Thymus (tissue), 11 donors: ENCODE results near the gene PLB1. TPM values are rescaled to one million over a fixed set of nuclear protein-coding genes. Genes with fewer than 3 reads are reported as not detected.

ENCODE experiments used
- DNase-seq, 9 donors: peaks; one replicate each; pipeline ENCODE4 v3.0.0-alpha.2; 2013; ENCODE audit warnings: low spot score in 9 of 9, low read depth in 6 of 9, missing footprints in 1 of 9
- H3K27ac ChIP-seq, 2 donors: one replicate each; pipeline ENCODE4 v1.5.1; 2013; ENCODE audit warnings: control low read depth in 1 of 2, low read depth in 1 of 2, low read length in 1 of 2, mild to moderate bottlenecking in 1 of 2, moderate library complexity in 1 of 2
- H3K27me3 ChIP-seq, 2 donors: one replicate each; pipeline ENCODE4 v1.5.1; 2013; ENCODE audit warnings: low read length in 1 of 2; ENCODE audit not compliant: control insufficient read depth in 2 of 2, insufficient read depth in 1 of 2
- H3K36me3 ChIP-seq, 2 donors: one replicate each; pipeline ENCODE4 v1.5.1; 2013; ENCODE audit warnings: low read length in 1 of 2, mild to moderate bottlenecking in 1 of 2, moderate library complexity in 1 of 2; ENCODE audit not compliant: control insufficient read depth in 2 of 2, insufficient read depth in 2 of 2
- H3K4me1 ChIP-seq, 2 donors: one replicate each; pipeline ENCODE4 v1.5.1; 2013; ENCODE audit warnings: low read length in 2 of 2; ENCODE audit not compliant: control insufficient read depth in 2 of 2, insufficient read depth in 2 of 2
- H3K4me3 ChIP-seq, 2 donors: one replicate each; pipeline ENCODE4 v1.5.1; 2013; ENCODE audit warnings: low read length in 2 of 2, control low read depth in 1 of 2, mild to moderate bottlenecking in 1 of 2
- H3K9me3 ChIP-seq, 2 donors: one replicate each; pipeline ENCODE4 v1.5.1; 2013; ENCODE audit warnings: low read length in 1 of 2, mild to moderate bottlenecking in 1 of 2; ENCODE audit not compliant: control insufficient read depth in 2 of 2, insufficient read depth in 1 of 2
- WGBS: extraction: QIAGEN DNeasy Blood & Tissue Kit; methylation state at CpG from one replicate; pipeline ENCODE4 v1.1.7; 2013; 5-methylcytosine and 5-hydroxymethylcytosine counted together
- polyA plus RNA-seq: library from polyadenylated mRNA; stranded (reverse); fragments of 200-250 nt; gene quantifications from one replicate; pipeline ENCODE4 v1.2.3, GENCODE V29; 2013
- total RNA-seq: library from RNA; stranded (reverse); fragments of 120-200 nt; gene quantifications from one replicate; pipeline ENCODE4 v1.2.4, GENCODE V29; 2013
- donor health status: healthy.

Gene PLB1
- total and polyA plus RNA-seq, 2 donors: 1.8 to 2.3 TPM

DNA sequence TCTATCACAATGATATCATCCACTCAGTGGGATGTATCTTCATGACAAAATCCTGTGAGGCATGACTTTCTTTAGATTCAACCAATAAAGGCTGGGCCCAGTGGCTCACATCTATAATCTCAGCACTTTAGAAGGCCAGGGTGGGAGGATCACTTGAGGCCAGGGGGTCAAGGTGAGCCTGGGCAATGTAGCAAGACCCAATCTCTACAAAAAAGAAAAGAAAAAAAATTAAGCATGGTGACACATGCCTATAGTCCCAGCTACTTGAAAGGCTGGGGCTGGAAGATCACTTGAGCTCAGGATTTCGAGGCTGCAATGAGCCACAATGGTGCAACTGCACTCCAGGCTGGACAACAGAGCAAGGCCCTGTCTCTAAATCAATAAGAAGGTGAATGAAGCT is 68.0 kb downstream of the PLB1 start:
- no peak for DNase-seq
- peaks cover 9 to 19% of the 10 kb centered on the region in 2 donors for H3K4me1 ChIP-seq
- no peak overlapping the region for H3K27ac ChIP-seq
- no peak overlapping the region for H3K4me3 ChIP-seq
- H3K9me3 ChIP-seq: no peaks in the 10 kb centered on the region
- 96% methylated on average over 1 of the region's 1 CpG for WGBS
- no peaks in the 10 kb centered on the region for H3K36me3 ChIP-seq
- H3K27me3 ChIP-seq: no peaks in the 10 kb centered on the region

DNA sequence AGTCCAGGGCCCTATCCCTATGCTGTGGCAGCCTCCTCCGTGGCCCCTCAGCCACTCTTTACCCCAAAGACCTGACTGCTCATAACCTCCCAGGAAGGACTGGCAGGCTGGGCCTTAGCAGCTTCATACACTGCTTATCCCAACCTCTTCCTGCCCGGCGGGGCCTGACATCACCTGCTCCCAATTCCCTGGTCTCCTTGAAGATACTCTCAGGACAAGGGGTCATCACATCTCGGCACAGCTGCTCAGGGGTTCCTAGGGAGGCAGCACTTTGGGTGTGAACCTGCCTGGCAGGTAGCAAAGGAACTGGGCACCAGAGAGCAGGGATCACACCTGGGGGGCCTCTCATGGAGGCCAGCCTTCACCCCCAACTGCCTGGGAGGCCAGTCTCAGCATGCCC is 68.5 kb downstream of the PLB1 start:
- H3K36me3 ChIP-seq: no peaks in the 10 kb centered on the region
- H3K9me3 ChIP-seq: no peaks in the 10 kb centered on the region
- no peaks in the 10 kb centered on the region for H3K27me3 ChIP-seq
- no peak overlapping the region for H3K4me3 ChIP-seq
- no peak for DNase-seq
- H3K27ac ChIP-seq: no peak overlapping the region
- H3K4me1 ChIP-seq: peaks cover 9 to 19% of the 10 kb centered on the region in 2 donors
- WGBS: 99% methylated on average over 4 of the region's 4 CpGs

DNA sequence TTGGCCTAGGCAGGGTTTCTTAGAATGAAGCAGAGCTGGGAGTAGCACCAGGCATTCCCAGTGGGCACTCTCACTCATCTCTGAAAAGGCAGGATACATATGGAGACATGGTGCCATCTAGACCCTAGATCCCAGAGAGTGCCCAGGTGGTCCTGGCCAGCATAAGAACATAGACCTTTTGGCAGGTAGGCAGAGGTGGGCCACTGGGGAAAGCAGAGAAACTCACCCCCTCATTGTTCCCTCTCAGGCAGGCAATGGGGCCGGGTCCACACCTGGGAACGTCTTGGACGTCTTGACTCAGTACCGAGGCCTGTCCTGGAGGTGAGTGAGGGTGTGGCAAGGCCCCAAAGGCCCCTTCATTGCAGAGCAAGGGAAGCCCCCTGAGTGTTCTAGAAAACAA is 69.2 kb downstream of the PLB1 start:
- no peak overlapping the region for H3K4me3 ChIP-seq

DNA sequence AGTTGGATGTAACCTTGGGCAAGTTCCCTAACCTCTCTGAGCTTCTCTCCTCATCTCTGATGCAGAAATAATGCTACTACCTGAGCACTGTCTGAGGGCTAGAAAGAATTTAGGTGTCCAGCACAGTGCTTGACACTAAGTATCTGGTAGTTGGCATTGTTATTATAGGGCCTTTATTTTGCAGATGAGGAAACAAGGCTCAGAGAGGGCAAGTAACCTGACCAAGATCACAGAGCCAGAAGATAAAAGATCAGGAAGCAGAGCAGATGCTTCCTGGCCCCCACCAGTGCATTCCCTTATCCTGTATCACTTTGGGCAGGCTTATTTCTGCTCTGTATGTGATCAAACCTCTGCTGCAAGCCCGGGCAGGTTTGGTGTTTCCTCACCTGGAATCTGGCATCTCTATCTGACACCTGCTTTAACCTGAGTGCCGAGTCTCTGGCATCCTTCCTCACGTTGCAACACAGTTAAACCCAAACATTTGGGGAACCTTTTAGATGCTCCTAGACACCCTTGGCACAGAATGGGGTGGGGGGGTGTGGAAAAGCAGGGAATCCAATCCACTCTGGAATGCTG is 69.9 kb downstream of the PLB1 start:
- WGBS: 54% methylated on average over 3 of the region's 3 CpGs
- DNase-seq: peak in 1 of 9 donors; percentile 45
- H3K36me3 ChIP-seq: no peaks in the 10 kb centered on the region
- H3K4me3 ChIP-seq: peak overlapping the region in 1 of 2 donors; percentile 57
- peak overlapping the region in 1 of 2 donors; percentile 64 for H3K27ac ChIP-seq
- no peaks in the 10 kb centered on the region for H3K9me3 ChIP-seq
- peaks cover 9 to 19% of the 10 kb centered on the region in 2 donors for H3K4me1 ChIP-seq
- H3K27me3 ChIP-seq: no peaks in the 10 kb centered on the region

More for the DNA sequence above, 69.2 kb downstream of the PLB1 start:
- Histone ChIP-seq H3K36me3 (no peaks in the 10 kb centered on the region), H3K9me3 (no peaks in the 10 kb centered on the region), H3K27ac (no peak overlapping the region), H3K27me3 (no peaks in the 10 kb centered on the region), H3K4me1 (peaks cover 9 to 19% of the 10 kb centered on the region in 2 donors)
- no peak for DNase-seq
- WGBS: 98% methylated on average over 4 of the region's 4 CpGs

DNA sequence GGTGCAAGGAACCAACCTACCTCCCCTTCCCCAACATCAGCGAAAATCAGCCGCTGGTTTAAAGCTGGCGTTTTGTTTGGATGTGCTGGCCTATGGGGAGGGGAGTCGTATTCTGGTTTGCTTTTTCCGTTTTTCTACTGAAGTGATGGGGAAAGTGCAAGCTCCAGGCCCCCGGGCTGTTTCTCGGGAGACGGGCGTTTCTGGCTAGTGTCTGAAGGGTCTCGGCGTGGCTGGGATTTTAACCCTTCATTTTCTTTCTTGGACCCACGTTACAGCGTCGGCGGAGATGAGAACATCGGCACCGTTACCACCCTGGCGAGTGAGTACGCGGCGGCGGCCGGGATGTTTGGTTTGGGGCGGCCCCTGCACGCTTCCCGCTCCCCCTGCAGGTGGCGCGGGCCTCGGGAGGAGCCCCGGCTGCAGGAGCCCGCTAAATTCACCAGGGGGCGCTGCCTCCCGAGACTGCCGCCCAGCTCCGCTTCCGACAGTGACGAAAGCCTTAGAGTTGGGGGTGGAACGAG is 70.7 kb downstream of the PLB1 start:
- under 1% methylated on average over 38 of the region's 38 CpGs for WGBS
- H3K27me3 ChIP-seq: no peaks in the 10 kb centered on the region
- peak overlapping the region; percentile 64 to 66 for H3K27ac ChIP-seq
- H3K9me3 ChIP-seq: no peaks in the 10 kb centered on the region
- no peaks in the 10 kb centered on the region for H3K36me3 ChIP-seq
- peak; percentile 68 to 94 (median 84) for DNase-seq
- peaks cover 9 to 19% of the 10 kb centered on the region in 2 donors for H3K4me1 ChIP-seq
- peak overlapping the region; percentile 57 to 59 for H3K4me3 ChIP-seq

DNA sequence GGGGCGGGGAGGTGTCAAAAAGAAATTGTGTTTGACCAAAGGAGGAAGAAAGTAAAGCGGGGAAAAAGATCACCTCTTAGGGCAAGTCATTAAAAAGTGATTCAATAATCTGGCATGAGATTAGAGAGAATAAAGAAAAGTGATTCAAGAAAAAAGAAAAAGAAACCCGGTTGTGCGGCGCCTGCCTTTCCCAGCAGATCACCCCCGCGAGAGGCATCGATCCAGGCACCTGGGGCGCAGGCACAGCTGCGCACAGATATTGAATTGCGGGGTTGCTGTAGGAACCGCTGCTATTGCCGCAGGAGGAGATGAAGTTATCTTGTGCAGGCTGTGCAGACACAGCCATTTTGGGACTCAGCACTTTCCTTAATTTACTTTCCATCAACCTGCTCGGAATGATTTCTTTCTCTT is 71.2 kb downstream of the PLB1 start:
- H3K4me3 ChIP-seq: peak overlapping the region; percentile 57 to 59
- DNase-seq: peak in 2 of 9 donors; percentile 34 to 49
- no peaks in the 10 kb centered on the region for H3K9me3 ChIP-seq
- no peaks in the 10 kb centered on the region for H3K27me3 ChIP-seq
- H3K36me3 ChIP-seq: no peaks in the 10 kb centered on the region
- WGBS: 3% methylated on average over 14 of the region's 14 CpGs
- H3K27ac ChIP-seq: peak overlapping the region; percentile 46 to 58
- peaks cover 9 to 19% of the 10 kb centered on the region in 2 donors for H3K4me1 ChIP-seq

DNA sequence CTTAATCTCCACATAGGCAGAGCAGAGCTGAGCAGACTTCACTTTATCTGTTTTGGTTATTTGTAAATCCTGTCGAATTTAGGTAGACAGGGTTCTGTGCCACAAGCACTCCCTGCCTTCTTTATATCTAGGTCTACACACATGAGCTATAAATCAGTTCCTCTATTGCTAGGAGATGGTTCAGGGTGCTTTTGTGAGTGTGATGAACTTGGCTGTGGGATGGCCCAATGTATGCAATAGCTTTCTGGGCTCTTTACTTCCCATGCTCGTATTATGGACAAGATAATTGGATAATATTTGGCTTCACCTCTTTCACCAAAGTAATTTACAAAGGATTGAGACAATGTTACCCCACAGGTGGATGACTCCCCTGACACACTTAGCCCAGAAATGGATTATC is 72.2 kb downstream of the PLB1 start:
- Histone ChIP-seq H3K27ac (no peak overlapping the region), H3K27me3 (no peaks in the 10 kb centered on the region), H3K9me3 (no peaks in the 10 kb centered on the region), H3K4me3 (no peak overlapping the region), H3K4me1 (peaks cover 7 to 19% of the 10 kb centered on the region in 2 donors), H3K36me3 (no peaks in the 10 kb centered on the region)
- no peak for DNase-seq
- WGBS: 90% methylated on average over 2 of the region's 2 CpGs

DNA sequence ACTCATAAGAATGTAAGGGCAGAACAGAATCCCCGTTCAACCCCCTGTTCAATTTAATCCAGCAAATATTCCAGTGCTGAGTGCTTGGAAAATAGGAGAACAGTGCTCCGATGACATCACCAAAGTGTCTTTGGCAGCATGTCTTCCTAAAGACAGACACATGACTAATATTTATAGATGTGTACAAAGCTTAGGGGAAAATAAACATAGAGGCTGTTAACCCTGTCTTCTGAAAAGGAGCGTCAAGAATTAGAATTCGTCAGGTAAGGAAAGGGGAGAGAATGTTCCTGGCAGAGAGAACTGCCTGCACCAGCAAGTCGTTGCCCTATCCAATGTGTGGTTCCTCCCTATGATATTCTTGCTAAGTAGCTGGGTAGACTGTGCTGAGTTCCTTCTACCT is 72.7 kb downstream of the PLB1 start:
- Histone ChIP-seq H3K9me3 (no peaks in the 10 kb centered on the region), H3K27me3 (no peaks in the 10 kb centered on the region), H3K36me3 (no peaks in the 10 kb centered on the region), H3K4me1 (peaks cover 7 to 19% of the 10 kb centered on the region in 2 donors), H3K4me3 (no peak overlapping the region), H3K27ac (no peak overlapping the region)
- DNase-seq: no peak
- 92% methylated on average over 5 of the region's 5 CpGs for WGBS

DNA sequence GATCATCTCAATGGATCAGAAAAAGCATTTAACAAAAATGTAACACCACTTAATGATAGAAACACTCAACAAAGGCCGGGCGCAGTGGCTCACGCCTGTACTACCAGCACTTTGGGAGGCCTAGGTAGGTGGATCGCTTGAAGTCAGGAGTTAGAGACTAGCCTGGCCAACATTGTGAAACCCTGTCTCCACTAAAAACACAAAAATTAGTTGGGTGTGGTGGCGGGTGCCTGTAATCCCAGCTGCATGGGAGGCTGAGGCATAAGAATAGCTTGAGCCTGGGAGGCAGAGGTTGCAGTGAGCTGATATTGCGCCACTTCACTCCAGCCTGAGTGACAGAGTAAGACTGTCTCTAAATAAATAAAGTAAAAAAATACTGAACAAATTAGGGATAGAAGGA is 74.6 kb downstream of the PLB1 start:
- peaks cover 7 to 17% of the 10 kb centered on the region in 2 donors for H3K4me1 ChIP-seq
- H3K4me3 ChIP-seq: no peak overlapping the region
- H3K9me3 ChIP-seq: no peaks in the 10 kb centered on the region
- H3K27ac ChIP-seq: no peak overlapping the region
- no peak for DNase-seq
- WGBS: 93% methylated on average over 6 of the region's 6 CpGs
- H3K27me3 ChIP-seq: no peaks in the 10 kb centered on the region
- H3K36me3 ChIP-seq: no peaks in the 10 kb centered on the region
